Keratinocyte (primary cell): ENCODE data around the gene WDR7.

Source experiments
- CTCF ChIP-seq, 3 experiments: IDR thresholded peaks in 1 of 3; conservative IDR thresholded peaks in 1 of 3; optimal IDR thresholded peaks in 1 of 3; 2 replicates in 2 of 3; 3 replicates in 1 of 3; pipeline versions ENCODE3 to v1.5.1; 2011; ENCODE audit warnings: low read length in 3 of 3, mild to moderate bottlenecking in 3 of 3, moderate library complexity in 2 of 3, control low read depth in 1 of 3, inconsistent platforms in 1 of 3; ENCODE audit not compliant: insufficient read depth in 2 of 3; ENCODE audit errors: extremely low read depth in 1 of 3
- EZH2 ChIP-seq: IDR thresholded peaks from one replicate; pipeline ENCODE4 v1.6.1; 2012; ENCODE audit warnings: inconsistent platforms, mild to moderate bottlenecking, low read length, moderate library complexity

GRCh38 chr18:56934906-56935305 lies 283.7 kb downstream of the WDR7 start:
- TF ChIP-seq CTCF (optimal IDR thresholded peaks at IDR 0.05 in 1 of 3, IDR thresholded peaks at IDR 0.05 in 1 of 3, conservative IDR thresholded peaks at IDR 0.05 in 1 of 3; ENCODE audit: extremely low read depth in 1 of 3, insufficient read depth in 2 of 3, low read length in 3 of 3) (no peak), EZH2 (no peak)
